Chondrocyte (in vitro differentiated cells): ENCODE measurements around the gene PRPF6. TPM values are rescaled to one million over a fixed set of nuclear protein-coding genes. Genes with fewer than 3 reads are reported as not detected.
"Not testable (repeated sequence)": the region's sequence is repeated elsewhere in the genome, so short reads cannot be mapped to it uniquely, and the experiment has no call there.

Experiments used
- DNase-seq: peaks from one replicate; pipeline ENCODE4 v3.0.0; 2021; ENCODE audit warnings: mixed read lengths, low spot score
- H3K27ac Mint-ChIP-seq: one replicate; pipeline ENCODE4 v1.8.0; 2021; ENCODE audit warnings: mild to moderate bottlenecking, moderate library complexity, mixed read lengths; ENCODE audit not compliant: unreplicated experiment
- H3K27me3 Mint-ChIP-seq: 2 replicates; pipeline ENCODE4 v1.8.0; 2021; ENCODE audit warnings: low read depth, mixed read lengths
- H3K36me3 Mint-ChIP-seq: 2 replicates; pipeline ENCODE4 v1.8.0; 2021; ENCODE audit warnings: low read depth, mixed read lengths
- H3K4me1 Mint-ChIP-seq: 2 replicates; pipeline ENCODE4 v1.8.0; 2021; ENCODE audit warnings: low read depth, mild to moderate bottlenecking, mixed read lengths
- H3K4me3 Mint-ChIP-seq: one replicate; pipeline ENCODE4 v1.8.0; 2021; ENCODE audit warnings: mild to moderate bottlenecking, moderate library complexity, mixed read lengths; ENCODE audit not compliant: unreplicated experiment
- H3K9me3 Mint-ChIP-seq: 2 replicates; pipeline ENCODE4 v1.8.0; 2021; ENCODE audit warnings: low read depth, mixed read lengths
- total RNA-seq: library from RNA; stranded (reverse); gene quantifications from 3 replicates; pipeline ENCODE4 v1.2.1, GENCODE V29; 2021
- TF ChIP-seq, protein P1 (sequence below): fragments of 200-600 bp; sonication (generic); IDR thresholded peaks from 2 replicates; pipeline ENCODE4 v1.5.0; 2021; ENCODE audit warnings: antibody characterized with exemption, mild to moderate bottlenecking, moderate library complexity

The PRPF6 gene
- total RNA-seq, 1 donor from 2014 or later, result 49.0 TPM

DNA sequence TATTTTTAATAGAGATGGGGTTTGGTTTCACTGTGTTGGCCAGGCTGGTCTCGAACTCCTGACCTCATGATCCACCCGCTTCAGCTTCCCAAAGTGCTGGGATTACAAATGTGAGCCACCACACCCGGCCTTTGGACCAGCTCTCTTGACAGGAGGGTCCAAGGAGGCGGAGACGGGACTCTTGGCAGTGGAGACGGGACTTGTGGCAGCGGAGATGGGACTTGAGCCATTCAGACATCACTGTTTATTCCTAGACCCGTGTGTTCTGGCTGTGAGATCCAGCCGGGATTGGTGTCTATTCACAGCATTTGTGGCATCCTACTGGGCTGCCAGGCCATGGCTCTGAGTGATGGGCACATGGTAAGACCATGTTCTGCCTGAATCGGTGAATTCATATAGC, 25.6 kb downstream of the PRPF6 start:
- peaks cover 32% of the 10 kb centered on the region for H3K36me3 Mint-ChIP-seq
- DNase-seq, result no peak
- H3K4me1 Mint-ChIP-seq, result no peaks in the 10 kb centered on the region
- no peaks in the 10 kb centered on the region for H3K27me3 Mint-ChIP-seq
- no peak overlapping the region for H3K27ac Mint-ChIP-seq
- H3K9me3 Mint-ChIP-seq, result no peaks in the 10 kb centered on the region
- TF ChIP-seq, protein P1, sequence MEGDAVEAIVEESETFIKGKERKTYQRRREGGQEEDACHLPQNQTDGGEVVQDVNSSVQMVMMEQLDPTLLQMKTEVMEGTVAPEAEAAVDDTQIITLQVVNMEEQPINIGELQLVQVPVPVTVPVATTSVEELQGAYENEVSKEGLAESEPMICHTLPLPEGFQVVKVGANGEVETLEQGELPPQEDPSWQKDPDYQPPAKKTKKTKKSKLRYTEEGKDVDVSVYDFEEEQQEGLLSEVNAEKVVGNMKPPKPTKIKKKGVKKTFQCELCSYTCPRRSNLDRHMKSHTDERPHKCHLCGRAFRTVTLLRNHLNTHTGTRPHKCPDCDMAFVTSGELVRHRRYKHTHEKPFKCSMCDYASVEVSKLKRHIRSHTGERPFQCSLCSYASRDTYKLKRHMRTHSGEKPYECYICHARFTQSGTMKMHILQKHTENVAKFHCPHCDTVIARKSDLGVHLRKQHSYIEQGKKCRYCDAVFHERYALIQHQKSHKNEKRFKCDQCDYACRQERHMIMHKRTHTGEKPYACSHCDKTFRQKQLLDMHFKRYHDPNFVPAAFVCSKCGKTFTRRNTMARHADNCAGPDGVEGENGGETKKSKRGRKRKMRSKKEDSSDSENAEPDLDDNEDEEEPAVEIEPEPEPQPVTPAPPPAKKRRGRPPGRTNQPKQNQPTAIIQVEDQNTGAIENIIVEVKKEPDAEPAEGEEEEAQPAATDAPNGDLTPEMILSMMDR, result no peak
- H3K4me3 Mint-ChIP-seq, result no peak overlapping the region

DNA sequence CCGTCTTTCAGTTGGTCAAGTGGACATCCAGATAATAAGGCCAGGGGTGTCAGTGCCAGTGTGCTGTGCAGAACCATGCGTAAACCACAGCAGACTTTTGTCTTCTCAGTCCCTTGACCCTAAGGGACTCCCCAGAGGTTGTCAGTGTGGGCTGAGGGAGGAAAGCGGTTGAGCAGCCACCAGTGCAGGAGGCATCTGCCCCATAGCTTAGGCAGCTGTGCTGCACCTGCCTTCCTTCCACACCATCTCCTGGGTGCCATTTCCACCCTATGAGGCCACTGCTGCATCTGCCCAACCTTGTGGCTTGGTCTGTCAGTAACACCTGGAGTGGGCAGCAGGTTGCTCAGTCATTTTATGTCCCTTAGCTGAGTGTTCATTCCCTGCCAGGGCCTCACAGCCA, 26.0 kb downstream of the PRPF6 start:
- Mint-ChIP-seq H3K27me3 (no peaks in the 10 kb centered on the region), H3K36me3 (peaks cover 30% of the 10 kb centered on the region), H3K4me1 (no peaks in the 10 kb centered on the region), H3K27ac (no peak overlapping the region), H3K9me3 (no peaks in the 10 kb centered on the region), H3K4me3 (no peak overlapping the region)
- DNase-seq, result no peak
- TF ChIP-seq, protein P1, result no peak

DNA sequence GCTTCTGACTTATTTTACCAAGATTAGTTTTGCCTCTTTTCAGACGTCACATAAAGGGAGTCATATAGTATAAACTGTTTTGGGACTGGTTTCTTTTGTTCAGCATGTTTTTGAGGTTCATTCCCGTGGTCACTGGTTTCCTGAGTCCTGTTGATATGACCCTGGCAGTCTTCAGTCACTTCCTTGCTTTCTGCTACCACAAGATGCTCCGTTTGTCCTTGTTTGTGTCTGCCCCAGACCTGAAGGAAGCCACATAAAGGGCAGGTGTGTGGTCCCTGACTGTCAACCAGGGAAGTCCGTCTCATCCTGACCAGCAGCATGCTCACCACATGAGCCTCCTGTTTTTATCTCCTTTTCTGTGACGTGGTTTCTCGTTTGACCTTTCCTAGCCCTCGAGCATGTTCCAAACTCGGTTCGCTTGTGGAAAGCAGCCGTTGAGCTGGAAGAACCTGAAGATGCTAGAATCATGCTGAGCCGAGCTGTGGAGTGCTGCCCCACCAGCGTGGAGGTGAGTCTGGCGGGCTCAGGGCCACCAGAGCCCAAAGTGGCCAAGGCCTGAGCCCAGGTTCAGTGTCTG, 29.0 kb downstream of the PRPF6 start:
- H3K36me3 Mint-ChIP-seq, result peaks cover 33% of the 10 kb centered on the region
- no peaks in the 10 kb centered on the region for H3K9me3 Mint-ChIP-seq
- TF ChIP-seq, protein P1, result no peak
- H3K4me3 Mint-ChIP-seq, result no peak overlapping the region
- H3K4me1 Mint-ChIP-seq, result no peaks in the 10 kb centered on the region
- DNase-seq, result no peak
- no peaks in the 10 kb centered on the region for H3K27me3 Mint-ChIP-seq
- no peak overlapping the region for H3K27ac Mint-ChIP-seq

DNA sequence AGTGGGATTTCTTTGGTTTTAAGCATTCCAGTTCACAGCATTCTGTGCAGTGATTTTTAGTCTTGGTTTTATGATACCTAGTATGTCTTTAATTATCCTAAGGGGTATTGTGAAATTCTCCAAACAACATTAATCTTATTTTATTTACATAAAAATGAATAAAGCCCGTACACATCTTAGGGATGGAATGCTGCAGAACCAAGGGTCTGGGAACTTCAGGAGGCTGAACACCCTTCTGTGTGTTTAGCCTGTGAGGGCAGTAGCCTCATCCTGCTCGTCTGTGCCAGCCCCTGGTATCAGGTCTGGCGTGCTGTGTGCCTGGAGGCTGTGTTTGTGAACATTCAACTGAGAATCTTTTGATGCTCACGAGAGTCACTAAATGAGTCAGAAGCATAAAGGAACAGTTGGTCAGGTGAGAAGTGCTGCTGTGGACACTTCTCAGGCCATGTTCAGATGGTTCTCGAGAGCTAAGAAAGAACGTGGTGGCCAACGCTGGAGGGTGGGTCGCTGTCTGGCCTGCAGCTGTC, 29.8 kb downstream of the PRPF6 start:
- TF ChIP-seq, protein P1, result no peak
- H3K4me3 Mint-ChIP-seq, result no peak overlapping the region
- no peaks in the 10 kb centered on the region for H3K27me3 Mint-ChIP-seq
- H3K36me3 Mint-ChIP-seq, result peaks cover 31% of the 10 kb centered on the region
- no peak overlapping the region for H3K27ac Mint-ChIP-seq
- no peaks in the 10 kb centered on the region for H3K4me1 Mint-ChIP-seq
- DNase-seq, result no peak
- H3K9me3 Mint-ChIP-seq, result no peaks in the 10 kb centered on the region

DNA sequence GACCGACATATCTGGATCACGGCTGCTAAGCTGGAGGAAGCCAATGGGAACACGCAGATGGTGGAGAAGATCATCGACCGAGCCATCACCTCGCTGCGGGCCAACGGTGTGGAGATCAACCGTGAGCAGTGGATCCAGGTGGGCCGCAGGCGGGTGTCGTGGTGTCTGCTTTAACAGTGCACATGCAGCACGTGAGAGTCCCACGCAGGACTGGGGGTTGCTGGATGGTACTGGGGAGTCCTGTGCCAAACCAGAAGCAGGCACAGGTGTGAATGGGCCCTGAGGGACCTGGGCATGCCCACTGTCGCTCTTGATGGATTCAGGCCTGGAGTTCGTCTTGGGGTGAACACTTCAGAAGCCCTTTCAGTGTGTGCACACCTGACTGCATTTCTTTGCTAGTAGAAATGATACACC, 30.4 kb downstream of the PRPF6 start:
- Mint-ChIP-seq H3K9me3 (no peaks in the 10 kb centered on the region), H3K4me3 (no peak overlapping the region), H3K27me3 (no peaks in the 10 kb centered on the region), H3K27ac (no peak overlapping the region), H3K36me3 (peaks cover 31% of the 10 kb centered on the region), H3K4me1 (no peaks in the 10 kb centered on the region)
- TF ChIP-seq, protein P1, result no peak
- no peak for DNase-seq

DNA sequence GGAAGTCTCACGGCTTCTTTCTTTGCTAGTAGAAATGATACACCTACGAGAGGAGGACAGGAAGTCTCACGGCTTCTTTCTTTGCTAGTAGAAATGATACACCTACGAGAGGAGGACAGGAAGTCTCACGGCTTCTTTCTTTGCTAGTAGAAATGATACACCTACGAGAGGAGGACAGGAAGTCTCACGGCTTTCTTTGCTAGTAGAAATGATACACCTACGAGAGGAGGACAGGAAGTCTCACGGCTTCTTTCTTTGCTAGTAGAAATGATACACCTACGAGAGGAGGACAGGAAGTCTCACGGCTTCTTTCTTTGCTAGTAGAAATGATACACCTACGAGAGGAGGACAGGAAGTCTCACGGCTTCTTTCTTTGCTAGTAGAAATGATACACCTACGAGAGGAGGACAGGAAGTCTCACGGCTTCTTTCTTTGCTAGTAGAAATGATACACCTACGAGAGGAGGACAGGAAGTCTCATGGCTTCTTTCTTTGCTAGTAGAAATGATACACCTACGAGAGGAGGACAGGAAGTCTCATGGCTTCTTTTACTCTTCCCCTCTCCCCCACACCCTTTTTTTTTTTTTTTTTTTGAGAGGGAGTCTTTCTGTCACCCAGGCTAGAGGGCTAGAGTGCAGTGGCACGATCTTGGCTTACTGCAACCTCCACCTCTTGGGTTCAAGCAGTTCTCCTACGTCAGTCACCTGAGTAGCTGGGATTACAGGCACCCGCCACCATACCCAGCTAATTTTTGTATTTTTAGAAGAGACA, 31.6 kb downstream of the PRPF6 start:
- H3K4me3 Mint-ChIP-seq, H3K9me3 Mint-ChIP-seq, H3K4me1 Mint-ChIP-seq, H3K27ac Mint-ChIP-seq, DNase-seq, H3K27me3 Mint-ChIP-seq: not testable (repeated sequence)
- peaks cover 35% of the 10 kb centered on the region for H3K36me3 Mint-ChIP-seq
